UCSD-AML1 (cell line): ENCODE data around the gene PEPD.

Source experiments
- DNase-seq: peaks from one replicate; lab custom pipeline; 2025; ENCODE audit not compliant: unreplicated experiment; lab: John Stamatoyannopoulos, UW

The PEPD gene

GRCh38 chr19:33409906-33410685, 111.5 kb downstream of the PEPD start:
- no peak for DNase-seq

GRCh38 chr19:33408538-33409434, 112.8 kb downstream of the PEPD start:
- DNase-seq: no peak

DNA sequence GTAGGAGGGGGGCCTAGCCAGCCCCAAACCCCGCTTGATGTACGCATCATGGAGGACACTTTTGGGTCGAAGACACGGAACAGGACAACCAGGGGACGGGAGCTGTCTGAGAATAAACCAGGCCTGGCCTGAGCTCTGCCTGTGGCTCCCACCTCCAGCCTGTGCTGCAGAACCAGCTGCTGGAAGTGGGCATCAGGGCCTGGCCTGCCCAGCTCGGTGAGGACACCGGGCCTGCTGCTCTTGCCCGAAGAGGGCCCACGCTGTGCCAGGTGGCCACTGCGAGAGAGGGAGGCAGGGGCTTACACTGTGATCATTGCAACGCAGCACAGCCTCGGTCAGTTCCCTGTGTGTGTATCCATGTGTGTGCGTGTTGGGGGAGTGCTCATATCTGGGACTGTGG, 113.5 kb downstream of the PEPD start:
- DNase-seq: no peak

DNA sequence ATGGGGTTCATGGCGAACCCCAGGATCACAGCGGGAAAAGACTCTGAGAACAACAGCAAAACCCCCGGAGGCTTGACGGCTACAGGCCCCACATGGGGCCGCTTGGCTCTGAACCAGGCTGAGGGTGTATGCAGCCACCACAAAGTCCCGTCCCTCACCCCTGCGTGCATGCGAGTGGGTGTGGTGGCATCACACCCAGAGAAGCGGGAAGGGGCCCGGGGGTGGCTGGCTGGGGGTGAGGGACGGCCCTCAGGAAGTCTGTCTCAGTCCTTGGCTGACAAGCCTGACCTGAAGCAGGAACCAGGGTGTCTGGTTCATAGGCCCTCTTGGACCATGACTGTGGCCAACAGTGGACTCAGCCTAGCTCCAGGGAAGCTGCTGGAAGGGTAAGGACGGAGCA, 113.9 kb downstream of the PEPD start:
- no peak for DNase-seq

DNA sequence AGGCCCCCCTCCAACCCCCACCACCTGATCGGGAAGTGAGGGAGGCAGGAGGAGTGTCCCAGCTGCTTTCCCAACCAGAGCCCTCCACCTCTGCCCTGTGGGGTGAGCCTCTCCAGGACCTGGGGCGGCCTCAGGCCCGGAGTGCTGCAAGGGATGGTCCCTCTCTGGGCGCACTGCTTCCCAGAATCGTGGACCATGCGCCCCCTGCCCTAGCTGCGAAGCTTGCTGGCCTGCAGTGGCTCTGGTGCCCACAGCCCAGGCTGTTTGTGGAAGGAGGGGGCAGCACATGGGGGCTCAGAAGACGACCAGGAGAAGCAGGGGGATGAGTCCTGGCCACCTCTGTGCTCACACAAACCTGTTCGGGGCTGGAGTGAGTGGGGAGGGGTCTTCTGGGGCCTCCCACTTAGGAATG, 114.4 kb downstream of the PEPD start:
- DNase-seq: no peak

DNA sequence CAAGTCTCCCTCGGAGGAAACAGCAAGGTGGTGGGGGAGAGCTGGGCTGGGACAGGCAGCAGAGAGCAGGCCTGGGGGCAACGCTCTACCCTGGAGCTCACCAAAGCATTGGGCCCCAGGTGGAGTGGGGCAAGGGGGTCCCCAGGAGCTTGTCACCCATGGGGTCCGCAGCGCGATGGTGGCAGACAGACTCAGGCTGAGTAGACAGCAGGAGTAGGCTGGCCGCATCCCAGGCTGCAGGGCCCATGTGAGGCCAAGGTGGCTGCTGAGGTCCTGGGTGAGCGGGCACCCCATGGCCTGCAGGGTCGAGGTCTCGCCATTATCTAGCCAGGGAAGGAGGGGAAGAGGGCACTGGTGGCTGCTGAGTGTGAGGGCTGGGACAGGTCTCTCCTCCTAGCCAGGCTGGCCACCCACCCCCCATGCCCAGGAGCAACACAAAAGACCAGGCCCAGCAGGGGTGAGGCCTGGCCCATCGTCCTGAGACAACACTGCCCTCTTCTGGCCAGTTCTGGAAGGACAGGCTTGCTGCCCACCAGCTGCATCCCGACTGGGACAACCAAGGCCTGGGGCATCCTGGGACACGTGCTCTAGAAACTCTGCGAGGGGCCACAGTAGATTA, 115.0 kb downstream of the PEPD start:
- DNase-seq: peak; percentile 73

DNA sequence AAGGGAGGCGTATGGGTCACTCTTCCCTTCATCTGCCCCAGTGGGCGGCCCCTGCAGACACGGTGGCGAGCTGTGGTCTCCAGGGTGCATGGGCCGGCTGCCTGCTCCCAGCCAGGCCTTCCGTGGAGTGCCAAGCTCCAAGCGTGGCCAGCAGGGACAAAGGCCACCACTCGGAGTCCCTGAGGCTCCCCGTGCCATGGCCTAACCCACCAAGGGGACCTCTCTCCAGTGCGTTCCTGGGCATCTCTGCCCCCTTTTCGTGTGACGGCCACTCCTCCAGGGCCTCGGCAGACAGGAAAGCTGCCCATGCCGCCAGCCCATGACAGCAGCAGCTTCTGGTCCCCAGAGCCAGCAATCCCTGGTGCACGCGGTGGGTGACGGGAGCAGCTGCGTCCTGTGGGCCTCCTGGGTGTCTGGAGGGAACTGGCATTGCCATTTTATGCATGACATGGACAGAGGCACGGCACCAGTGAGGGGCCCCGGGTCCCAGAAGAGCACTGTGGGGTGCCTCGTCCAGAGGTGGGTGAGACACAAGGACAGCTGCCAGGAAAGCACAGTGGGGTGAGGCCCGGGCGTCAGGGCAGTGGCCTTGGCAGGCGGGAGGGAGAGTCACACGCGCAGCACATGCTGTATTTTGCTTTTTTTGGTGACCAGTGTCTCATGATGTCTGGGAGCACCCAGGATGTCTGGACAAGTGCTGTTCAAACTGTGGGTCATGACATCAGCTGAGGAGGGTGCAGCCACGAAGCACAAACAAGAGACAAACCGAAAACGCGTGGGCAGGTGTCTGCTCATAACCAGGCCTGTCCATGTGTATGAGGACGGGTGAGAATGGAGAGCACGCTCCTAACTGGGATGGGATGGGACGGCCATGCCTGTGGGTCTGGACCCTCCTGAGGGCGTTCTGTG, 115.8 kb downstream of the PEPD start:
- no peak for DNase-seq

DNA sequence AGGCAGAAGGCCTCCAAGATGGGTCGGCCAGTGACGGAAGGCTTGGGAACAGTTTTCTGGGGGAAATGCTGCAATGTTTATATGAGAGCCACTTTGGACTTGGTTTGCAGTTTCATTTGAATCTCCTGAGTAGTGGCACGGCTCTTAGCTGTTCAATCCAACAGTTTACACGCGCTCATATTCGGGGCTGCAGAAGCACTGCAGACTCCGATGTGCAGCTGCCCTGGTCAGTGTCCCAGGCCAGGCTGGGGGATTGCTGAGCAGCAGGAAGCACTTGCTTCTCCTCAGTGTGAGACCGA, 116.4 kb downstream of the PEPD start:
- no peak for DNase-seq

- DNase-seq: no peak
Observed at GRCh38 chr19:33404506-33405253, 116.9 kb downstream of the PEPD start.

DNA sequence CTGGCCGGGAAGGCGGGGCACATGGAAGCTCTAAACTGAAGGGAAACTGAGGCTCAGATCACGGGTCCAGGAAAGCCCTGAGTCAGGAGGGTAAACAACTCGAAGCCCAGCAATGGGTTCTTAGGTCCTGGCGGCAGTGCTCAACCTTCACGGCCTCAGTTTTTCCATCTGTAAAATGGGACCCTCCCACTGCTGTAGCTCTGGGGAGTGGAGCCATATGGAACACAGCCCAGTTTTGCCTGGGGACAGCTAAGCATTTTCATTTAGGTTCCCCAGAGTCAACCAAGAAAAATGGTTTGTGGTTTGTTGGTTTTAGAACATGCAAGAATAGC, 117.7 kb downstream of the PEPD start:
- DNase-seq: no peak

- DNase-seq: no peak
Observed at GRCh38 chr19:33403221-33403972, 118.2 kb downstream of the PEPD start.

DNA sequence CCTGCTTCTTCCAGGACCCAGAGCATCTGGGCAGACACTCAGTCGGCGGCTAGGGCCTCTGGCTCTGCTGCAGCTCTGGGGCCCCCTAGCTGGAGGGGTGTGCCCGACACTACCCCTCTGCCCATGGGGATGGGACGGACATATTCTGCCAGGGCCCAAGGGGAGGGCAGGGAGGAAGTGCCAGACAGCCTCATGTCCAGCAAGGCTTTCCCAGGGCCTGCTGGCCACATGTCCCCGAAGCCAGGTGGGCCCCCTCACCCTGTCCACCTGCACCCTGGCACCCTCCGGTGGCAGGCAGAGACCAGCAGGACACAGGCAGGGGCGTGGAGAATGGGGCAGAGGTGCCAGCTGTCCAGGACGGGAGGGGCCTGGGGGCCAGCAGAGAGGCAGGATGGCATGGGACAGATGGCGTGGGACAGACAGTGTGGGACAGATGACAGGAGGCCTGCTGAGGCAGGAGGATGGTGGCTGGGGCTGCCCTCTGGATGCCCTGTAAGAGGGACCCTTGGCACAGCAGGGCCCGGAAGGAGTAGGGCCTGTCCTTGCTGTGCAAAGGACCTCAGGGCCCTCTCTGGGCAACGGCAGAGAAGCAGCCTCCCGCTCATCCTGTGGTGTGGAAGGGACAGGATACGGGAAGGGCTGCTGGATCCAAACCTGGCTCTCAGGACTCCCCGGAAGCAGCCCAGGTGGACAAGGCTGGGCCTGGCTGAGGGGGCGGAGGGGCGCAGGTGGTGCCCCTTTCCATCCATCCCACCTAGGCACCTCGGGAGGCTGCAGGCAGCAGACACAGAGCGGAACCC, 119.0 kb downstream of the PEPD start:
- no peak for DNase-seq

DNA sequence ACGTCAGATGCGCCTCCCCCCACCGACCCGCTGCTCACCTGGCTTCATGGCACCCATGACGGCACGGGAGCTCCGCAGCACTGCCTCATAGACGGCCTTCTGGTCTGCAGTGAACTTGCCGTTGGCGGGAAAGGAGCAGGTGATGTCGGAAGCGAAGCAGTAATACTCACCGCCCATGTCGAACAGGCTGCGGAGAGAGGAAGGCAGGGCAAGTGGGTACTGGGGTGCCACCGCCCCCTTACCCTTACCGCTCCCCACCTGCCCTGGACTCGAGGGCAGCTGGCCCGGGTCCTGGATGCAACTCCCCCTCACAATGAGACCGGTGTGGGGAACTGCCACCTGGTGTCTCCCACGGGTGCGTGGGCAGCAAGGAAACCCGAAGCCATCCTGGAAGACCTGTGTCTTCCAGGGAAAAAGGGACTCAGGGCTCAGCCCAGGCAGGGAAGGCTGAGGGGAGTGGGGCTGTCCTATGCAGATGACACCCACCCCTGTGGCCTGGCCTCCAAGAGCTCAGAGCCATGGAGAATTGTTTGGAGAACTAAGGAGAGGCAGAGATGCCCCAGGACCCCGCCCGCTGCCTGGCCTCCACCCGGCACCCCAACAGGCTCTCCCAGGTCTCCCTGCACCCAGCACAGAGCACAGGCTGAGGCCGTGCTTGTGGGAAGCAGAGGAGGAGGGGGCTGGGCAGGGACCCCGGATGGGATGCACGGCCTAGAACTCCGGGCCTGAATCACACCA, 119.7 kb downstream of the PEPD start:
- DNase-seq: no peak

GRCh38 chr19:33400856-33401682, 120.5 kb downstream of the PEPD start:
- DNase-seq: no peak

DNA sequence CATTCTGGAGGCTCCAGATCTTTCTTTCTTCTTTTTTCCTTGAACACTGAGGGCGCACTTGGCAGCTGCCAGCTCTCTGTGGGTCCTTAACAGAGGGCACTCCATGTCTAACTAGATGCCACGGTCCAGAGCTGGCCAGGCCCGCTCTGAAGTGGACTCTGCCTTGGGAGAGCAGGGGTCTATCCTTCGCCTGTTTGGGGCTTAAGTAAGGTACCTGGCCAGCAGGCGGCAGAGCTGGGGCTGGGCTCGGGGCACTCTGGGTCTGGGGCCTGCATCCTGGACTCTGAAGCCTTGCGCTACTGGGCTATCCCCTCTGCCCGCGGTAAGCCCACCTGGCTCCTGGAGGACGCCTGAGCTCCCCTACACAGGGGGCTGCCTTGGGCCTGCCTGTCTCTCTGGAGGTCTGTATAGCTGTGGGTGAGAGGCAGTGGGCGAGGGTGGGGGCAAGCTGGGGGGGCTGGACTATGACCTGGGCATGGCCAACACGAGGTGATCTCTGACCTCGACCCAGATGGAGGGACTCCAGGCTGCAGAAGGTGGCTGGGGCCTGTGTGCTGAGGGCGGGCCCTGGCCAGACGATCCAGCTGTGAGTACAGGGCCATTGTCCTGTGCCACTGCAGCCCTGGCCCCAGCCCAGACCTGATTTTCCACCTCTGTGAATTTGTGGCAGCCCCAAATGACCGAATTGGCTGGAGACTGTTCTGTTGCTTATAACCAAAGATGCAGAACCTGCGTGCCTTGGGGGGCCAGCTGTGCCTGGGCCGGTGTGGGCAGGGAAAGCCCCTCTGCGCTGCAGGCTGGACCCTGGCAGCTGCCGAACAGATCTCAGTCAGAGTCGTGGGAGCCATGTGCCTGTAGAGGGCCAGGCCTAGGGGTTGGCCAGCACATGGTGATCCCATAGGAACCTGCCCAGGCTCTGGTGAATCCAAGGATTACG, 121.6 kb downstream of the PEPD start:
- no peak for DNase-seq

GRCh38 chr19:33399081-33399744, 122.4 kb downstream of the PEPD start:
- DNase-seq: no peak
